BLaER1 treated with 17β-estradiol and CSF1 and Interleukin-3, amounts not matched to agents 10 nM and 100 nM (cell line): Measurements from ENCODE around the gene HMGB2.

Experiments used
- H3K27ac ChIP-seq, 11 experiments: shearing (Covaris generic); formaldehyde crosslinking; 2 replicates each; pipeline ENCODE4 v1.8.1; 2022
- H3K27me3 ChIP-seq, 11 experiments: shearing (Covaris generic); formaldehyde crosslinking; 2 replicates each; pipeline ENCODE4 v1.8.1; 2022
- H3K36me3 ChIP-seq, 11 experiments: shearing (Covaris generic); formaldehyde crosslinking; 2 replicates each; pipeline ENCODE4 v1.8.1; 2022
- H3K4me1 ChIP-seq, 10 experiments: shearing (Covaris generic); formaldehyde crosslinking; 2 replicates each; pipeline ENCODE4 v1.8.1; 2022
- H3K4me2 ChIP-seq, 11 experiments: shearing (Covaris generic); formaldehyde crosslinking; 2 replicates each; pipeline ENCODE4 v1.8.1; 2022
- H3K4me3 ChIP-seq, 10 experiments: shearing (Covaris generic); formaldehyde crosslinking; 2 replicates each; pipeline ENCODE4 v1.8.1; 2022
- H3K9ac ChIP-seq, 11 experiments: shearing (Covaris generic); formaldehyde crosslinking; 2 replicates each; pipeline ENCODE4 v1.8.1; 2022
- H3K9me3 ChIP-seq, 11 experiments: shearing (Covaris generic); formaldehyde crosslinking; replicated peaks in 1 of 11; 2 replicates each; pipeline ENCODE4 v1.8.1; 2022
- H4K20me1 ChIP-seq, 11 experiments: shearing (Covaris generic); formaldehyde crosslinking; 2 replicates each; pipeline ENCODE4 v1.8.1; 2022
- Cebpa-rat ChIP-seq, 11 experiments: shearing (Covaris generic); IDR thresholded peaks; 2 replicates each; pipeline ENCODE4 v1.8.1; 2022

HMGB2 gene

DNA sequence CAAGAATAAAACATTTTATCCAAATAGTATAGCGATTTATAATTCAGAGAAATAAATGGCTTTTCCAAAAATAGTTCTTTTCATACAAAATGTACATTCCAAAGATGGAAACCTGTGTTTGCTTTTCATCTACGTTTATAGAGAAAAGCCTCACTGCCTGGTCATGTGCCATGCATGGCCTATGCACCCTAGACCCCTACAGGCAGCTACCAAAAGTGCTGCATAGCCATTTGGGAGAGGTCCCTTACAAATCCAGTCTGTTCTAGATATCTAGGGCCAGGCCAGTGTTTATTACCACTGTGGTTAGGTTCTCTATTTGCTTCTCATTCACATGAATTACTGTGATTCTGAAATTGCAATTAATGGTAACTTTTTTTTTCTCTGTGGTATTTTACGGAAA lies 17.2 kb downstream of the HMGB2 start:
- Histone ChIP-seq H3K4me2 (no peak overlapping the region), H3K9ac (no peak overlapping the region), H3K27me3 (no peaks in the 10 kb centered on the region), H4K20me1 (0 out of 22 replicates have a peak, but pooled peaks cover 0 to 18% (median 0%) of the 10 kb centered on the region in 11 experiments), H3K27ac (0 out of 22 replicates have a peak overlapping the region, but pooled peaks of 1 of the 11 experiments have one; percentile 6), H3K9me3 (no peaks in the 10 kb centered on the region), H3K36me3 (peaks cover 48 to 97% (median 84%) of the 10 kb centered on the region in 11 experiments), H3K4me3 (no peak overlapping the region), H3K4me1 (peaks cover 12 to 37% (median 26%) of the 10 kb centered on the region in 10 experiments; a peak in 19 of 20 replicates)
- no peak for TF ChIP-seq Cebpa-rat (IDR thresholded peaks at IDR 0.05)

DNA sequence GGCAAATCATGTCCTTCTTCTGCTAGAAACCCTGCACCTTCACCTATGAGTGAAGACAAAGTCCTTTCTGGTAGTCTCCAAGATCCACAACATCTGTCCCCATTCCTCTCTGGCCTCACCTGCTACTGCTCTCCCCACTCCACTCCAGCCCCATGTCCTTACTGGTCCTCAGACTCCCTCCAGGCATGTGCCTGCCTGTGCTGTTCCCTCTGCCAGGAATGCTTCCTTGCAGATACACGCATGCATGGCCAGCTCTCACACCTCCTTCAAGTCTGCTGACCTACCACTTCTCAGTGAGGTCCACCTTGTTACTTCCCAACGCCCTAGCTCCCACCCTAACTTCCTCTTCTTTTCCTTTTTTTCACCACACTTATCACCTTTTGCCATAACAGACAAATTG lies 18.1 kb downstream of the HMGB2 start:
- Histone ChIP-seq H4K20me1 (0 out of 22 replicates have a peak, but pooled peaks cover 0 to 23% (median 0%) of the 10 kb centered on the region in 11 experiments), H3K9me3 (no peaks in the 10 kb centered on the region), H3K4me3 (no peak overlapping the region), H3K27ac (no peak overlapping the region), H3K9ac (no peak overlapping the region), H3K4me2 (no peak overlapping the region), H3K27me3 (no peaks in the 10 kb centered on the region), H3K4me1 (peaks cover 12 to 37% (median 26%) of the 10 kb centered on the region in 10 experiments; a peak in 19 of 20 replicates), H3K36me3 (peaks cover 47 to 97% (median 84%) of the 10 kb centered on the region in 11 experiments)
- no peak for TF ChIP-seq Cebpa-rat (IDR thresholded peaks at IDR 0.05)

DNA sequence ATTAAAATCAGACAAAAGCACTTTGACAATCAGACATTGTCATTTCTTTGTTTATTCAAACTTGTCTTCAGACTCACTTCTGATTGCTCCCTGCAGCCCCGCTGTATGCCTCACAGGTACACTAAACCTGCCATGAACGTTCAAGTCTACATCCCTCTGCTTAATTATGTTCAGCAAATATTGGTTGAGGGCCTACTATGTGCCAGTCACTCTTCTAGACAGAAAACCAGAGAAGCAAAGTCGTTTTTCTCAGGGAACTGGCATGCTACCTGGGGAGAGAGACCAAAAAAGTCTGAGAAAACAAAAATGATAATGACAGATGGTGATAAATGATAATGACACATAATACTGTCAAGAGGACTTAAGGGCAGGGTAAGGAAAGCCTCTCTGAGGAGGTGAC lies 19.4 kb downstream of the HMGB2 start:
- H3K27me3 ChIP-seq = no peaks in the 10 kb centered on the region
- TF ChIP-seq Cebpa-rat (IDR thresholded peaks at IDR 0.05) = no peak
- peaks cover 12 to 24% (median 21%) of the 10 kb centered on the region in 10 experiments; a peak in 19 of 20 replicates for H3K4me1 ChIP-seq
- H3K27ac ChIP-seq = no peak overlapping the region
- H4K20me1 ChIP-seq = peaks cover 0 to 23% (median 0%) of the 10 kb centered on the region in 11 experiments; a peak in 1 of 22 replicates
- no peak overlapping the region for H3K9ac ChIP-seq
- peaks cover 53 to 97% (median 85%) of the 10 kb centered on the region in 11 experiments for H3K36me3 ChIP-seq
- no peaks in the 10 kb centered on the region for H3K9me3 ChIP-seq
- no peak overlapping the region for H3K4me2 ChIP-seq
- no peak overlapping the region for H3K4me3 ChIP-seq

DNA sequence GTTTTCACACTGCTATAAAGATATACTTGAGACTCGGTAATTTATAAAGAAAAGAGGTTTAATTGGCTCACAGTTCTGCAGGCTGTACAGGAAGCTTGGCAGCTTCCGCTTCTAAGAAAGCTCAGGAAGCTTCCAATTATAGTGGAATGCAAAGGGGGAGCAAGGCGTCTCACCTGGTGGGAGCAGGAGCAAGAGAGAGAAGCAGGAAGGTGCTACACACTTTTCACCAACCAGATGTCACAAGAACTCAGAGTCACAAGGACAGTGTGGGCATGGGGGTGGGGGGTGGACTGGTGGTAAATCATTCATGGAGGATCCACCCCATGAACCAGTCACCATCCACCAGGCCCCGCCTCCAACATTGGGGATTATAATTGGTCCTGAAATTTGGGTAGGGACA lies 22.8 kb downstream of the HMGB2 start:
- H3K9me3 ChIP-seq = no peaks in the 10 kb centered on the region
- peaks cover 0 to 9% (median 0%) of the 10 kb centered on the region in 10 experiments; a peak in 1 of 20 replicates for H3K4me1 ChIP-seq
- no peak overlapping the region for H3K27ac ChIP-seq
- no peak overlapping the region for H3K4me2 ChIP-seq
- H3K9ac ChIP-seq = no peak overlapping the region
- no peaks in the 10 kb centered on the region for H3K27me3 ChIP-seq
- H3K4me3 ChIP-seq = no peak overlapping the region
- TF ChIP-seq Cebpa-rat (IDR thresholded peaks at IDR 0.05) = no peak
- H4K20me1 ChIP-seq = peaks cover 0 to 29% (median 6%) of the 10 kb centered on the region in 11 experiments; a peak in 5 of 22 replicates
- H3K36me3 ChIP-seq = peaks cover 69 to 100% (median 97%) of the 10 kb centered on the region in 11 experiments

DNA sequence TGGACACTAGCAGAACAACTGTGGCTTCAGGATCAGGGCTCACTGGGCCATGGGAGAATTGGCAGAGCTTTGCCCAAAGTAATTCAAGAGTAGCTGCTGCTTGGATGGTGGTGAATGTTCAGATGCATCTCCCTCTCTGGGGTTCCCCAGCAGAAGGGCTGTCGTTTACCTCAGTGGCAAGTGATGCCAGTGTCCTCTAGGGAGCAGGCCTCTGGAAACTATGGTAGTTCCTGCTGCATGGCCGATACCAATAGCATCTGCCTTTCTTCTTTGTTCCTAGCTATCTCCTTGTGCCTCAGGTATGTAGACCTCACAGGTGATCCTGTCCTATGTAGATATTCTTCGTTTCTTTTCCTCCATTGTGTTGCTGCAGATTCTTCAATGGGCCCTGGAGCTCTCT lies 26.4 kb downstream of the HMGB2 start:
- Histone ChIP-seq H3K4me1 (peaks cover 0 to 9% (median 0%) of the 10 kb centered on the region in 10 experiments; a peak in 1 of 20 replicates), H3K27ac (no peak overlapping the region), H3K36me3 (peaks cover 74 to 100% (median 95%) of the 10 kb centered on the region in 11 experiments), H3K4me3 (no peak overlapping the region), H3K9me3 (peaks cover 9 to 20% (median 17%) of the 10 kb centered on the region in 11 experiments; a peak in 19 of 22 replicates), H3K27me3 (no peaks in the 10 kb centered on the region), H4K20me1 (peaks cover 0 to 25% (median 6%) of the 10 kb centered on the region in 11 experiments; a peak in 5 of 22 replicates), H3K9ac (no peak overlapping the region), H3K4me2 (no peak overlapping the region)
- TF ChIP-seq Cebpa-rat (IDR thresholded peaks at IDR 0.05) = no peak

DNA sequence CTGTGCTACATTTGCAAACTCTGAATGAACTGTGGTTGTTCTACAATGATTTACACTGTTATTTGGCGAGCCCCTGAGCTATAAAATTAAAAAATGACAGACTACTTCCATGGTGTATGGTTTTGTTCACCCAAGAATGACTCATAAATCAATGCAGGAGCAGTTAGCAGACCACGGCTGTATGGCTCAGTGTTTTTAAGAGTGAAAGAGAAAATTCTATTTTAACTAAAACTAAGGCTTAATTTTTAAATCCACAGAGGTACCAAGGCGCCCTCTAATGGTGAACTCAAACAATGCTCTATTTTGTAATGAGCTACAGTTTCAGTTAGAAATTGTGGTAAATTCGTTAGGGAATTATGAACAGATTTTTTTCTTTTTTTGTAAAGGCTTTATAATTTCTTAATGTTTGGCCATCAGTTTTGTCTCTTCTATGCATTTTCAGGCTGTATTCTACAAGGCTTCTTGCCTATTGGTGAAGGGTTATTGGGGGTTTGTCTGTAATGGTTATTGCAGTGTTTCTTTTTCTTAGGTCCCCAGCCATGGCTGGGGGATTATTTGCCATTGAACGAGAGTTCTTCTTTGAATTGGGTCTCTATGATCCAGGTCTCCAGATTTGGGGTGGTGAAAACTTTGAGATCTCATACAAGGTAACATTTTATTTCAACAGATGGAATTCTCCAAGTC lies 32.5 kb downstream of the HMGB2 start:
- H3K27ac ChIP-seq = peak overlapping the region in 3 of 11 experiments; percentile 19 to 30 (median 24); a peak in 4 of 22 replicates
- H4K20me1 ChIP-seq = peaks cover 0 to 19% (median 9%) of the 10 kb centered on the region in 11 experiments; a peak in 8 of 22 replicates
- H3K36me3 ChIP-seq = peaks cover 52 to 92% (median 78%) of the 10 kb centered on the region in 11 experiments
- no peaks in the 10 kb centered on the region for H3K27me3 ChIP-seq
- no peak overlapping the region for H3K4me3 ChIP-seq
- TF ChIP-seq Cebpa-rat (IDR thresholded peaks at IDR 0.05) = no peak
- H3K4me1 ChIP-seq = peaks cover 0 to 3% (median 0%) of the 10 kb centered on the region in 10 experiments; a peak in 1 of 20 replicates
- H3K9ac ChIP-seq = 0 out of 22 replicates have a peak overlapping the region, but pooled peaks of 1 of the 11 experiments have one; percentile 41
- no peak overlapping the region for H3K4me2 ChIP-seq
- peaks cover 9 to 20% (median 17%) of the 10 kb centered on the region in 11 experiments; a peak in 19 of 22 replicates for H3K9me3 ChIP-seq

DNA sequence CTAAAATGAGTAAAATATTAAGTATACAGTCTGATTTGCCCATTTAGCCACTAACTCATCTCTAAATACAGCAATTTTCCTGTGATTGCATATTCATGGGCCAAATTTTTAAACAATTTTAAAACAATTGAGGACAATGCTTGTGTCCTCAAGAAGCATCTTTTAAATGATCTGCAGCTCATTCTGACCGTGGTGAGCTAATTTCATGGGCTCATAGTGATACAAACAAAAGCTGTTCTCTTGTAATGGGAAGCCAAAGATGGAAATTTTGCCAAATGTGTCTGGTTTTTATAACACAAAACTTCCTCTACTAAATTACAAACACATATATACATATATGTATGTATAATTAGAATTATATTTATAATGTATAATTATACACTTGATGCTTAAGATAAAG lies 39.7 kb downstream of the HMGB2 start:
- H3K27me3 ChIP-seq = no peaks in the 10 kb centered on the region

DNA sequence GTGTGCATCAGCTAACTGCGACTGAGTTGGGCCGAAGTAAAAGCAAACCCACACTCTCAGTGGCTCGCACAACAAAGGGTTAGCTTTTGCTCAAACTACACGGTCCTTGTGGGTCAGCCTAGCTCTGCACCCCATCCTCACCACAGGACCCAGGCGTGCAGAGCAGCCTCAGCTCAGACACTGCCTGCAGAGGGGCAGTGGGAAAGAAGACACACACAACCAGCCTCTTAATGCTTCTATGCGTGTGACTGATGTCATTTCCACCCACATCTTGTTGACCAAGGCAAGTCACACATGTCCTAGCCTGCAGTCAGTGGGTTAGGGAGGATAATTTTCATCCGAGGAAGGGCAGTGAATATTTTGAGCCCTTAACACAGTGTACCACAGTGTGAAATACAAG lies 40.5 kb downstream of the HMGB2 start:
- no peak for TF ChIP-seq Cebpa-rat (IDR thresholded peaks at IDR 0.05)
- no peak overlapping the region for H3K4me2 ChIP-seq
- no peaks in the 10 kb centered on the region for H3K9me3 ChIP-seq
- H3K4me3 ChIP-seq = no peak overlapping the region
- no peaks in the 10 kb centered on the region; a peak in 1 of 20 replicates for H3K4me1 ChIP-seq
- H4K20me1 ChIP-seq = peaks cover 0 to 57% (median 29%) of the 10 kb centered on the region in 11 experiments; a peak in 12 of 22 replicates
- H3K27me3 ChIP-seq = no peaks in the 10 kb centered on the region
- peaks cover 29 to 76% (median 54%) of the 10 kb centered on the region in 11 experiments for H3K36me3 ChIP-seq
- no peak overlapping the region for H3K9ac ChIP-seq
- no peak overlapping the region for H3K27ac ChIP-seq

More for the DNA sequence above, 39.7 kb downstream of the HMGB2 start:
- Histone ChIP-seq H3K4me3 (no peak overlapping the region), H3K9ac (no peak overlapping the region), H4K20me1 (peaks cover 0 to 49% (median 23%) of the 10 kb centered on the region in 11 experiments; a peak in 12 of 22 replicates), H3K4me2 (no peak overlapping the region), H3K9me3 (no peaks in the 10 kb centered on the region), H3K36me3 (peaks cover 29 to 84% (median 59%) of the 10 kb centered on the region in 11 experiments), H3K27ac (no peak overlapping the region), H3K4me1 (no peaks in the 10 kb centered on the region)
- no peak for TF ChIP-seq Cebpa-rat (IDR thresholded peaks at IDR 0.05)

DNA sequence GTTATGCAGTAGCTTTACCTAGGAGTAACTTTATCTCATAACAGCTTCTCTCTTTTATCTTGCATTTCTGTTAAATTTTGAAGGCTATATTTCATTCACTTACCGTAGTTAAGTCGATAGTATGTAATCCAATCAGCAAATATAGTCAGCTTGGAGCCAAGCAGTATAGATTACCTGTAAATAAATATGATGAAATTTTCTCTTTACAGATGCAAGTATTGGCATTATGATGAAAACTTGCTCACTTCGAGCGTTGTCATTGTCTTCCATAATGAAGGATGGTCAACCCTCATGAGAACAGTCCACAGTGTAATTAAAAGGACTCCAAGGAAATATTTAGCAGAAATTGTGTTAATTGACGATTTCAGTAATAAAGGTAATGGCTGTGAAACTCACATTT lies 42.3 kb downstream of the HMGB2 start:
- no peak overlapping the region for H3K9ac ChIP-seq
- peaks cover 15 to 67% (median 45%) of the 10 kb centered on the region in 11 experiments; a peak in 21 of 22 replicates for H3K36me3 ChIP-seq
- H4K20me1 ChIP-seq = peaks cover 0 to 74% (median 32%) of the 10 kb centered on the region in 11 experiments; a peak in 12 of 22 replicates
- H3K27me3 ChIP-seq = no peaks in the 10 kb centered on the region
- H3K27ac ChIP-seq = no peak overlapping the region
- H3K9me3 ChIP-seq = peaks cover 9 to 11% (median 10%) of the 10 kb centered on the region in 11 experiments
- H3K4me1 ChIP-seq = no peaks in the 10 kb centered on the region; a peak in 1 of 20 replicates
- no peak overlapping the region for H3K4me3 ChIP-seq
- no peak overlapping the region for H3K4me2 ChIP-seq
- no peak for TF ChIP-seq Cebpa-rat (IDR thresholded peaks at IDR 0.05)
